HCT116 (cell line): ENCODE data around the gene ZNF600.

ENCODE experiments used
- CEBPB ChIP-seq: IDR thresholded peaks from 2 replicates; pipeline ENCODE4 v1.6.1; 2012; ENCODE audit warnings: low read depth
- CTCF ChIP-seq, 3 experiments: fragments of 200-600 bp in 1 of 3; sonication (generic) in 1 of 3; IDR thresholded peaks in 2 of 3; conservative IDR thresholded peaks in 1 of 3; 2 replicates each; pipeline ENCODE4 v1.5.1; 2012 to 2017; ENCODE audit warnings: low read depth in 2 of 3, low read length in 2 of 3, antibody characterized with exemption in 1 of 3, borderline replicate concordance in 1 of 3, control low read depth in 1 of 3, mild to moderate bottlenecking in 1 of 3, mixed read lengths in 1 of 3, mixed run types in 1 of 3, moderate library complexity in 1 of 3; ENCODE audit not compliant: insufficient read depth in 1 of 3
- POLR2A ChIP-seq: IDR thresholded peaks from 2 replicates; pipeline ENCODE4 v1.7.0; 2011; ENCODE audit warnings: borderline replicate concordance; ENCODE audit not compliant: insufficient read depth, insufficient read length; ENCODE audit errors: extremely low read depth
- RAD21 ChIP-seq: IDR thresholded peaks from 2 replicates; pipeline ENCODE4 v1.6.1; 2012; ENCODE audit warnings: low read depth, mild to moderate bottlenecking
- TCF7L2 ChIP-seq: IDR thresholded peaks from 2 replicates; pipeline ENCODE4 v1.7.0; 2011; ENCODE audit warnings: borderline replicate concordance, inconsistent platforms; ENCODE audit not compliant: insufficient read depth, insufficient read length; ENCODE audit errors: extremely low read depth
- ZFX ChIP-seq: fragments of 450-650 bp; IDR thresholded peaks from 2 replicates; pipeline ENCODE4 v1.6.1; 2017

GRCh38 chr19:52825765-52826164, 39.2 kb upstream of the ZNF600 start:
- TF ChIP-seq CTCF (IDR thresholded peaks at IDR 0.05 in 2 of 3, conservative IDR thresholded peaks at IDR 0.05 in 1 of 3; ENCODE audit: borderline replicate concordance in 1 of 3, insufficient read depth in 1 of 3, low read depth in 2 of 3, low read length in 2 of 3) = no peak
- TF ChIP-seq POLR2A = no peak
- no peak for TF ChIP-seq CEBPB
- no peak for TF ChIP-seq RAD21
- TF ChIP-seq TCF7L2 = no peak
- TF ChIP-seq ZFX = no peak
